HG02571 (cell line): ENCODE data around the gene CTRB1.
"Not testable (repeated sequence)": the region's sequence is repeated elsewhere in the genome, so short reads cannot be mapped to it uniquely, and the experiment has no call there.

Source experiments
- ATAC-seq: cut with Tn5 transposase; IDR thresholded peaks from one replicate; pipeline ENCODE4 v1.9.1; 2021; ENCODE audit warnings: mild to moderate bottlenecking, moderate library complexity; ENCODE audit not compliant: unreplicated experiment

CTRB1 gene

DNA sequence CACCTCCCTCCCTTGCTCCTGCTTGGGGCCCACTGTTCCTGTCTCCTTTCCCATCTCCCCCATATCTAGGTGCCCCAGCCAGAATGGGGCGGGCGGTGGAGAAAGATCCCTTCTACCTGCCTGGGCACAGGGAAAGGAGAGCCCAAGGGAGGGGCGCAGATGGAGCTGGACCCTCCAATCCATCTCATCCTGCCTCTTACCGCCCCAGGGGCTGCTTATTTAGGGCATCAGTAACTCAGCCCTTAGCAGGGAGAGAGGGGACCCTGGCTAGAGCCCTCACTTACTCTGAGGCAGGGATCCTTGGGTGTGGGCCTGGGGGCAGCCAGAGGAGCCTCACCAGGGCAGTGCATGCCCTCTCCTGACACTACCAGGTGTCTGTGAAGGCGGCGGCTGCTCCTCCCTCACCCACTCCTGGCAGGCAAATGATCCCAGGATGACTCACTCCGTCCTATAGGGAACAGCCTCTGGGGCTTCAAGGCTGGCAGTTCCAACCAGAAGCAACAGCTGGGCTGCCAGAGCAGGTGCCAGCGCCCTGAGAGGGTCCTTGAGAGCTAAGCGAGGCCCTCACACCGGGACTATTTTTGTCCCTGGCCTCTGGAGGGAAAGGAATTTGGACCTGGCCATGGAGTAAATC is 49.0 kb downstream of the CTRB1 start:
- no peak for ATAC-seq

DNA sequence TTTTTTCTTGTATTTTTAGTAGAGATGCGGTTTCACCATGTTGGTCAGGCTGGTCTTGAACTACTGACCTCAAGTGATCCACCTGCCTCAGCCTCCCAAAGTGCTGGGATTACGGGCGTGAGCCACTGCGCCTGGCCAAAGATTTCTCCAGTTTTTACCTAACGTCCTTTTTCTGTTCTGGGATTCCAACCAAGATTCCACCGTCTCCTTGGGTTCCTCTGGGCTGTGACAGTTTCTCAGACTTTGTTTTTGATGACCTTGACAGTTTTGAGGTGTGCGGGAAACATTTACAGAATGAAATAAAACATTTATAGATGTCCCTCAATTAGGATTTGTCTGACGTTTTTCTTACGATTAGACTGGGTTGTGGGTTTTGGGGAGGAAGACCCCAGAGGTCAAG is 50.6 kb downstream of the CTRB1 start:
- not testable (repeated sequence) for ATAC-seq

DNA sequence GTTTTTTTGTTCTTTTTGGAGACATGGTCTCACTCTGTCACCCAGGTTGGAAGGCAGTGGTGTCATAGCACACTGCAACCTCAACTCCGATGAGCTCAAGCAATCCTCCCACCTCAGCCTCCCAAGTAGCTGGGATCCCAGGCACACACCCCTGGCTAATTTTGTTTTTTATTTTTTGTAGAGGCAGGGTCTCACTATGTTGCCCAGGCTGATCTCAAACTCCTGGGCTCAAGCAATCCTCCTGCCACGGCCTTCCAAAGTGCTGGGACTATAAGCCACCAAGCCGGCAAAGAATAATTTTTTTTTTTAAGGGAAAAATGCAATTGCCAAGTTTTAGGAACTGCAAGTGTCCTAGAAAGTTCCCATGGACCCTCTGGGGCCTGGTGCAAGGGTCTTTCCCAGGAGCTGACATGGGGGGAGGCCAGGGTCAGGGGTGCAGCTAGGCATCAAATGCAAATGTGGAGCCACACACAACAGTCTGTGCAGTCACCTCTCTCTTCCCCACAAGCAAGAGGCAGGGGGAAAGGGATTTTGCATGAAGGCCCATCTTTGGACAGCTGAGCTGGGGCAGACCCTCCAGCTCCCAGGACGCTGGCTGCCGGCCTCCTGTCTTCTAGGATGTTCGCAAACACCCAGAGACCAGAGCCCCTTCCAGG is 52.8 kb downstream of the CTRB1 start:
- ATAC-seq: no peak

DNA sequence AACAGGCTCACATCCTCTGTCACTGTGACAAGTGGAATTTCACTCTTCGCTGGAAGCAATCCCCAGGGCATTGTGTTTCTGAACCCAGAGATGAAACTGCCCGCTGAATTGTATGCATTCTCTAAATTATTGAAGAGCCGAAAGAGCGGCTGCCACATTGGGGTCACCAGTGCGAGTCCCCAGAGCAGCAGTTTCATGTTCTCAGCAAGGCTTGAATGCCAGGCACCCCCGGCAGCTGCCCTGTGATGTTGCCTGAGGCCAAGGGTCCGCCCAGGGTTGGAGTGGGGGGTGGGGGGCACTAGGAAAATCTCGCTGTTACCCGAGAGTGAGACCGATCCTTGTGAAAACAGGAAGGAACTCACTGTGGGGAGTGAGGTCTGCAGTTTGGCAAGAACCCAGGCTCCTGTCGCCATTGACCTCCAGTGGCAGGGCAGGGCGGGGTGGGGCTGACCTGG is 53.3 kb downstream of the CTRB1 start:
- ATAC-seq: no peak

- ATAC-seq: not testable (repeated sequence)
These were observed 53.8 kb downstream of the CTRB1 start for GRCh38 chr16:75272629-75273028.

DNA sequence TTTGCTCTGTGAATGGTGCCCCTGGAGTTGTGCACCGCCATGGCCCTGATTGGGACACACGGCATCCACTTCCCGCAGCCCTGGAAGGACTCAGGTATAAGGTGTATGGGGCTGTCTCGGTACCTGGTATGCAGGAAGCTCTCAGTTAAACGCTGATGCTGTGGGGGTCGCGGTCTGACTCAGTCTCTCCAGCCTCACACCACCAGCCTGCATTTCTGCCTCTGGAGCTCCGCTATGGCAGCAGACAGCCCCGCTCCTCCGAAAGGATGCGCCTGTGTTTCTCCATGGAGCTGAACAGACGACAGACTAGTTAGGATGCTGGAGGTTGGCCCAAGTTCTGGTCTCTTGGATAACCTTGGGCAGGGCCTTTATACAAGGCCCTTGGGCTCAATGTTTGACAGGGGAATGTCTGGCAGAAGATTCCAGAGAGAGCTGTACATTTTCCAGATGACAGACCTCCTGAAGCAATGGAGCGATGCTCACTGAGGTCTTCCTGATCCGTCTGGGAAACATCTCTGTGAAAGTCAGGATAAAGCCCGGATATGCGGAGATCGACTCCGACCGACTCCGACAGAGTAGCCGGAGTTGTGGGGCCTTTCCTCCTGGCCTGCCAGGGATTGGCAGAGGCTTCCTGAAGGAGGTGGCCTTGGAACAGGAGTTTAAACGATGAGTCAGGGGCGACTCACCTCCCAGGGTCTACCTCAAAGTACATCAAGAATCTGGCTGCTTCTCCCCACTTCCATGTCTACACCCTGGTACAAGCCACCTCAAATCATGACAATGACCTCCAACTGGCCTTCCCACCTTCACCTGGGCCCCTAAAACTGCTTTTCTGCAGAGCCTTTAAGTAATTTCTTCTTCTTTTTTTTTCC is 54.5 kb downstream of the CTRB1 start:
- ATAC-seq: no peak
